WTC11 (cell line): ENCODE data around the gene SAMM50. TPM values are rescaled to one million over a fixed set of nuclear protein-coding genes. Genes with fewer than 3 reads are reported as not detected.

Experiments used
- ATAC-seq: fragments of 200-7000 bp; cut with Tn5 transposase; 2 replicates; pipeline ENCODE4 v1.10.0; 2021; ENCODE audit warnings: mild to moderate bottlenecking, moderate library complexity
- Bru-seq: library from RNA; stranded (reverse); fragments of 400-500 nt; gene quantifications from one replicate; lab custom pipeline; 2021; lab: Mats Ljungman, UMichigan
- CTCF ChIA-PET: fragments of 300-600 bp; sonication (Branson Sonifier 250); formaldehyde crosslinking; loops from one replicate; lab custom pipeline; 2021; ENCODE audit warnings: antibody characterized with exemption; lab: Charles Lee
- POLR2A ChIA-PET: fragments of 350-600 bp; sonication (Branson Sonifier 250); formaldehyde crosslinking; loops from one replicate; lab custom pipeline; 2021; ENCODE audit warnings: antibody characterized with exemption; lab: Charles Lee
- DNase-seq: peaks from one replicate; pipeline ENCODE4 v3.0.0; 2021; ENCODE audit warnings: low spot score
- H3K27ac Mint-ChIP-seq: 2 replicates; pipeline ENCODE4 v1.8.0; 2021; ENCODE audit warnings: mixed read lengths
- H3K27me3 Mint-ChIP-seq: 2 replicates; pipeline ENCODE4 v1.8.0; 2021; ENCODE audit warnings: low read depth, mild to moderate bottlenecking, moderate library complexity, mixed read lengths
- H3K36me3 Mint-ChIP-seq: 2 replicates; pipeline ENCODE4 v1.8.0; 2021; ENCODE audit warnings: mixed read lengths
- H3K4me1 Mint-ChIP-seq: 2 replicates; pipeline ENCODE4 v1.8.0; 2022; ENCODE audit warnings: mixed read lengths
- H3K4me3 Mint-ChIP-seq: 2 replicates; pipeline ENCODE4 v1.8.0; 2021; ENCODE audit warnings: mild to moderate bottlenecking, moderate library complexity, mixed read lengths
- H3K9me3 Mint-ChIP-seq: 2 replicates; pipeline ENCODE4 v1.8.0; 2021; ENCODE audit warnings: mixed read lengths
- AR ChIP-seq: fragments of 250-450 bp; sonication (Bioruptor Pico); IDR thresholded peaks from 2 replicates; pipeline ENCODE4 v1.9.0; 2021; ENCODE audit warnings: mild to moderate bottlenecking
- ATF1 ChIP-seq: sonication (generic); formaldehyde crosslinking; IDR thresholded peaks from 2 replicates; pipeline ENCODE4 v1.8.1; 2023; ENCODE audit warnings: mild to moderate bottlenecking, moderate library complexity, missing genetic modification reagents
- E2F1 ChIP-seq: sonication (generic); formaldehyde crosslinking; IDR thresholded peaks from 2 replicates; pipeline ENCODE4 v1.8.0; 2022; ENCODE audit warnings: mild to moderate bottlenecking, missing genetic modification reagents
- ELF4 ChIP-seq: sonication (generic); formaldehyde crosslinking; IDR thresholded peaks from 2 replicates; pipeline ENCODE4 v1.8.1; 2022; ENCODE audit warnings: low read depth, mild to moderate bottlenecking, moderate library complexity, missing genetic modification reagents
- EMX1 ChIP-seq: fragments of 250-450 bp; sonication (Bioruptor Pico); IDR thresholded peaks from 2 replicates; pipeline ENCODE4 v1.8.0; 2021; ENCODE audit warnings: mild to moderate bottlenecking
- ERG ChIP-seq: fragments of 250-450 bp; sonication (Bioruptor Pico); IDR thresholded peaks from 2 replicates; pipeline ENCODE4 v1.8.0; 2021; ENCODE audit warnings: mild to moderate bottlenecking
- FOXJ3 ChIP-seq: sonication (generic); formaldehyde crosslinking; IDR thresholded peaks from 2 replicates; pipeline ENCODE4 v1.9.0; 2021; ENCODE audit warnings: missing genetic modification reagents, mild to moderate bottlenecking, borderline replicate concordance
- GABPB1 ChIP-seq: sonication (generic); formaldehyde crosslinking; IDR thresholded peaks from 2 replicates; pipeline ENCODE4 v1.8.1; 2023; ENCODE audit warnings: mild to moderate bottlenecking, missing genetic modification reagents
- HMGA2 ChIP-seq: fragments of 250-450 bp; sonication (Bioruptor Pico); IDR thresholded peaks from 2 replicates; pipeline ENCODE4 v1.4.0; 2021; ENCODE audit warnings: mild to moderate bottlenecking, moderate library complexity
- JAZF1 ChIP-seq: fragments of 250-450 bp; sonication (Bioruptor Pico); IDR thresholded peaks from 2 replicates; pipeline ENCODE4 v1.9.0; 2021; ENCODE audit warnings: moderate library complexity, mild to moderate bottlenecking, inconsistent platforms
- NFATC4 ChIP-seq: fragments of 250-450 bp; sonication (Bioruptor Pico); IDR thresholded peaks from 2 replicates; pipeline ENCODE4 v1.9.0; 2021; ENCODE audit warnings: mild to moderate bottlenecking
- NFYB ChIP-seq: sonication (generic); formaldehyde crosslinking; conservative IDR thresholded peaks from 2 replicates; pipeline ENCODE4 v1.8.0; 2022; ENCODE audit warnings: low read depth, missing genetic modification reagents
- PREB ChIP-seq: sonication (generic); formaldehyde crosslinking; IDR thresholded peaks from 2 replicates; pipeline ENCODE4 v1.8.1; 2022; ENCODE audit warnings: mild to moderate bottlenecking, missing genetic modification reagents, moderate library complexity, borderline replicate concordance
- PRRX2 ChIP-seq: fragments of 250-450 bp; sonication (Bioruptor Pico); IDR thresholded peaks from 2 replicates; pipeline ENCODE4 v1.8.0; 2021; ENCODE audit warnings: mild to moderate bottlenecking
- SP1 ChIP-seq: sonication (generic); formaldehyde crosslinking; conservative IDR thresholded peaks from 2 replicates; pipeline ENCODE4 v1.8.1; 2022; ENCODE audit warnings: missing genetic modification reagents
- USF1 ChIP-seq: sonication (generic); formaldehyde crosslinking; IDR thresholded peaks from 2 replicates; pipeline ENCODE4 v1.8.0; 2022; ENCODE audit warnings: mild to moderate bottlenecking, missing genetic modification reagents
- USF2 ChIP-seq: sonication (generic); formaldehyde crosslinking; IDR thresholded peaks from 2 replicates; pipeline ENCODE4 v1.8.1; 2023; ENCODE audit warnings: mild to moderate bottlenecking, missing genetic modification reagents, moderate library complexity
- ZNF512 ChIP-seq: sonication (generic); formaldehyde crosslinking; IDR thresholded peaks from 2 replicates; pipeline ENCODE4 v1.8.1; 2022; ENCODE audit warnings: missing genetic modification reagents, borderline replicate concordance
- ZNF532 ChIP-seq: fragments of 250-450 bp; sonication (Bioruptor Pico); IDR thresholded peaks from 2 replicates; pipeline ENCODE4 v1.9.0; 2021; ENCODE audit warnings: mild to moderate bottlenecking, borderline replicate concordance
- long read RNA-seq, 3 experiments: library from RNA in 1 of 3; library from capped mRNA in 1 of 3; library from polyadenylated mRNA in 1 of 3; unstranded in 2 of 3; stranded (forward) in 1 of 3; transcript quantifications; one replicate each; pipeline ENCODE4 v2.0.0, GENCODE V29; 2021
- total RNA-seq: library from RNA; stranded (reverse); gene quantifications from 3 replicates; pipeline ENCODE4 v1.2.3, GENCODE V29; 2021

Gene SAMM50
- 59.3 to 72.1 TPM (median 62.1 TPM) in 3 replicates for total RNA-seq
- Bru-seq, nascent RNA, result percentile 66 among the genes with signal in this experiment
- long read RNA-seq, experiment 1, transcript SAMM50-201 (15 exons, 1,717 nt), result major isoform, 194 of 260 reads
- long read RNA-seq, experiment 1, partial matches to known transcripts, result 50 of 260 reads
- long read RNA-seq, experiment 1, other reads (novel, unspliced or antisense), result 16 of 260 reads
- long read RNA-seq, experiment 2, transcript SAMM50-201 (15 exons, 1,717 nt), result major isoform, 55 of 113 reads
- long read RNA-seq, experiment 2, partial matches to known transcripts, result 25 of 113 reads
- long read RNA-seq, experiment 2, other reads (novel, unspliced or antisense), result 27 of 113 reads
- long read RNA-seq, experiment 3, transcript SAMM50-201 (15 exons, 1,717 nt), result major isoform, 516 of 544 reads
- long read RNA-seq, experiment 3, partial matches to known transcripts, result 10 of 544 reads
- long read RNA-seq, experiment 3, other reads (novel, unspliced or antisense), result 18 of 544 reads

GRCh38 chr22:43955040-43955882, at the start of gene SAMM50:
Gene SAMM50, plus strand, starts transcription at chr22:43955442. Its CDS starts 136 bp downstream, at chr22:43955578.
- no peaks in the 10 kb centered on the region for H3K9me3 Mint-ChIP-seq
- ATAC-seq (peak; percentile 88), DNase-seq (peak; percentile 91)
- peak within 1 kb of the TSS; percentile 89 for H3K27ac Mint-ChIP-seq
- H3K36me3 Mint-ChIP-seq, result no peaks in the 10 kb centered on the region
- peaks cover 29% of the 10 kb centered on the region for H3K4me1 Mint-ChIP-seq
- ChIA-PET CTCF (interaction anchor here (1.0 to 2.0 kb wide), 5 partner anchors 9 to 672 kb away, joined by 3 to 15 read pairs (median 5); no protein-coding TSS in a partner anchor), POLR2A (interaction anchor here (0.9 kb wide), 1 partner anchor 31 kb away, joined by 3 read pairs; the partner anchor contains the start of gene PNPLA3)
- H3K4me3 Mint-ChIP-seq, result peak within 1 kb of the TSS; percentile 95
- H3K27me3 Mint-ChIP-seq, result no peaks in the 10 kb centered on the region
- TF ChIP-seq EMX1 (CRISPR knock-in tag) (no peak), USF1 (CRISPR knock-in tag) (peak; percentile 85), E2F1 (CRISPR knock-in tag) (no peak), JAZF1 (CRISPR knock-in tag) (no peak), HMGA2 (CRISPR knock-in tag) (no peak), SP1 (CRISPR knock-in tag) (peak; percentile 94), PRRX2 (CRISPR knock-in tag) (no peak), NFATC4 (CRISPR knock-in tag) (no peak), FOXJ3 (CRISPR knock-in tag) (no peak), ELF4 (CRISPR knock-in tag) (no peak), GABPB1 (CRISPR knock-in tag) (peak; percentile 58), ATF1 (CRISPR knock-in tag) (no peak), NFYB (CRISPR knock-in tag) (peak; percentile 79), ZNF532 (CRISPR knock-in tag) (no peak), AR (CRISPR knock-in tag) (no peak), USF2 (peak; percentile 87), ERG (CRISPR knock-in tag) (no peak), ZNF512 (CRISPR knock-in tag) (no peak), PREB (no peak)
